ENCODE data around the gene ERBB4.

The ERBB4 gene

GRCh38 chr2:212427638-212428037, 111.0 kb downstream of the ERBB4 start:
- no peak for DNase-seq

- no peak for DNase-seq
Measured at GRCh38 chr2:212426637-212427412, 111.8 kb downstream of the ERBB4 start.

- no peak for DNase-seq
Measured at GRCh38 chr2:212424082-212424481, 114.5 kb downstream of the ERBB4 start.

- no peak for DNase-seq
Measured at GRCh38 chr2:212423089-212423488, 115.5 kb downstream of the ERBB4 start.

GRCh38 chr2:212421556-212422334, 116.9 kb downstream of the ERBB4 start:
- DNase-seq: no peak

- DNase-seq: no peak
Measured at GRCh38 chr2:212416086-212416485, 122.5 kb downstream of the ERBB4 start.

GRCh38 chr2:212414767-212415211, 123.8 kb downstream of the ERBB4 start:
- no peak for DNase-seq

- no peak for DNase-seq
Measured at GRCh38 chr2:212409560-212409959, 129.0 kb downstream of the ERBB4 start.

- DNase-seq: no peak
Measured at GRCh38 chr2:212408524-212408923, 130.1 kb downstream of the ERBB4 start.

- no peak for DNase-seq
Measured at GRCh38 chr2:212406716-212407115, 131.9 kb downstream of the ERBB4 start.

- DNase-seq: no peak
Measured at GRCh38 chr2:212402316-212402715, 136.3 kb downstream of the ERBB4 start.

GRCh38 chr2:212398316-212398715, 140.3 kb downstream of the ERBB4 start:
- DNase-seq: no peak

GRCh38 chr2:212392544-212392943, 146.1 kb downstream of the ERBB4 start:
- DNase-seq: no peak

GRCh38 chr2:212392043-212392442, 146.6 kb downstream of the ERBB4 start:
- no peak for DNase-seq

- DNase-seq: no peak
Measured at GRCh38 chr2:212387146-212387545, 151.5 kb downstream of the ERBB4 start.

GRCh38 chr2:212385241-212385640, 153.4 kb downstream of the ERBB4 start:
- no peak for DNase-seq

- DNase-seq: no peak
Measured at GRCh38 chr2:212384027-212384426, 154.6 kb downstream of the ERBB4 start.

- peak; percentile 16 for DNase-seq
Measured at GRCh38 chr2:212381428-212382102, 157.0 kb downstream of the ERBB4 start.

- no peak for DNase-seq
Measured at GRCh38 chr2:212379103-212379502, 159.5 kb downstream of the ERBB4 start.

- no peak for DNase-seq
Measured at GRCh38 chr2:212367431-212367830, 171.2 kb downstream of the ERBB4 start.

- DNase-seq: no peak
Measured at GRCh38 chr2:212364112-212364985, 174.3 kb downstream of the ERBB4 start.

- no peak for DNase-seq
Measured at GRCh38 chr2:212361174-212361756, 177.3 kb downstream of the ERBB4 start.
